ENCODE measurements around the gene PPP1R12B.
"Not testable (repeated sequence)": the region's sequence is repeated elsewhere in the genome, so short reads cannot be mapped to it uniquely, and the experiment has no call there.

The PPP1R12B gene

GRCh38 chr1:202405928-202406327 is 57.4 kb downstream of the PPP1R12B start:
- no peak for DNase-seq

DNA sequence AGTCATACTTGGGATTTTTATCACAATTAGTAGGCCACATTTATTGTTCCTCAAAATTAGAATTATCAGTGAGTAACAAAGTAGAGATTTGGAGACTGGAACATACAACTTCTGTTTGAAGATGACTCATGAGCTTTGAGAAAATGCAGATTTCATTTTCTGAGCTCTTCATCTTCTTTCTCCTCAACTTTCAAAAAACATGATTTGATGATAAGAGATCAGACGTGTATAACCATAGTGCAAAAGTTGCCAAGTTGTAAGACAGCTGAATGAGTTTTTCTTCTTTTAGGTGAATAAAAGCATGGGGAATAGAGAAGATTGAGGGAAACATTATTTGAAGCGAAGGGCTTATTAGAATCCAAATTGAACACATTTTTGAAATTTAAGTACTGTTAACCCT is 58.4 kb downstream of the PPP1R12B start:
- DNase-seq, result not testable (repeated sequence)

DNA sequence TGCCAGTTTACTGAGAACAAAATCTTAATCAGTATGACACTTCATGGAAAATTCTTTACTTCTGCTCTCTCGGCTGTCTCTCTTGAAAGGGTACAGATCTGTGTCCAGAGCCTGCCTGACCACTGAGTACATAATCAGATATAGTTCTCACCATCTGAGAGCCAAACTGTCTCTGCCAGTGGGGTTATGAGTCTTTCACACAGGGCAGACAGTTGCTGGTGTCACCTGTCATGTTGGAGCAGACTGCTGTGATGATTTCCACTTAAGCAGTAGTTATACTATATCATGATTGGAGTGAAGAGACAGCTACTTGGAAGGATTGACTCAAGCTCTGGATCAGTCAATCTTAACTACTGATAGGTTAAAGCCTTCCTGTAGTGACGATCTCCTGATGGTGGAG is 58.9 kb downstream of the PPP1R12B start:
- DNase-seq, result not testable (repeated sequence)

- DNase-seq, result peak; percentile 35
Observed at GRCh38 chr1:202410251-202410650, 61.8 kb downstream of the PPP1R12B start.

DNA sequence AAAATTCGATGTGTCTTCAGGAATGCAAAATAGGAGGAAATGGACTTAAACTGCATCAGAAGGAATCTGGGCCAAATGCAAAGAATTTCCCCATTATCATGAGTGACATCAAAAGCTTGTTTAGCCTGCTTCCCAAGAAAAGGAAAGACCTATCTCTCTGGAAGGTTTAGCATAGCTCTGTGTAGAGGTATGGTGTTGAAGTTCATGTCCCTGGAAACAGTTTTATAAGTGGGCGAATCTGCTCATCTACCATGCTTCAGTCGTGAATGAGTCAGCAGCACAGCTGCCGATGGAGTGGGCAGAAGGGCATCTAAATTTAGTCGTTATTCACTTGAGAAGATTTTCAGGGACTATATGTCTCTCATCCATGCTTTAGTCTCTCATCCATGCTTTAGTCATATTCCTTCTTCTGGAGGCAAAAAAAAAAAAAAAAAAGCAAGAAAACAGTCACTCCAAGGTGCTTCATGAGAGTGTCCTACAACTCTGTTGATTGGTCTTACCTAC is 62.4 kb downstream of the PPP1R12B start:
- DNase-seq, result peak; percentile 67

DNA sequence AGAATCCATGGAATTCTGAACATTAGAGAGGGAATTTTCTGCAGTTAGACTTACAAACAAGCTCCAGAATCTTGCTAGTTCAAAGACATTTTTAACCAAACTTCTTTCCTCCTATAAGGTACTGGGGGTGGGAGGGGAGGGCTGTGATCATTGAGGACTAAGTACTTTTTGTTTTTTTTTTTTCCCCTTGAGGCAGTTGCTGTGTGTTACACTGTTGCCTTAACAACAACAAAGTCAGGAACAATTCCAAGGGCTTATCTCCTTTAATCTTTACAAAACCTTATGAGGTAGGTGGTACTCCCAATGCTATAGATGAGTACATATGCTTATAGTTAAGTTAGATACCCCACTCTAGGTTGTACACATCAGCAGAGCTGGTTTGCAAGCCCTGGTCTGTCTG is 62.9 kb downstream of the PPP1R12B start:
- no peak for DNase-seq

DNA sequence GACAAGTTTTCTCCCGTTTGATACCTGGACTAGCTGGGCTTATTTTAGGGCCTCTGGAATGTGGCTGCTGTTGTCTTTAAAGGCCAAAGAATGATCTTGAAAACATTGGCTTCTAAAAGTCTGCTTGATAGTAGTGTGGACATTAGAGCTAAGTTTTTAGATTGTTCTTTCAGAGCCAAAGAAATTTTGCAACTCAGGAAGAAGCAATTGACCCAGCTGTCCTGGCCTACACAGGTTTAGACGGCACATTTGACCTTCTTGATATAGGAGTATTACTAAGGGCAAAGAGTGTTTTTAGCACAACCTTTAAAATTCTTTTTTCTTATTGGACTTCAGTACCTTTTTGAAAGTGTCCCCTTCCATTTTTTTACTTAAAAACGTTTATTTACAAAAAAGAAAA is 63.9 kb downstream of the PPP1R12B start:
- not testable (repeated sequence) for DNase-seq

GRCh38 chr1:202416641-202417040 is 68.1 kb downstream of the PPP1R12B start:
- no peak for DNase-seq

GRCh38 chr1:202417141-202417540 is 68.6 kb downstream of the PPP1R12B start:
- not testable (repeated sequence) for DNase-seq

DNA sequence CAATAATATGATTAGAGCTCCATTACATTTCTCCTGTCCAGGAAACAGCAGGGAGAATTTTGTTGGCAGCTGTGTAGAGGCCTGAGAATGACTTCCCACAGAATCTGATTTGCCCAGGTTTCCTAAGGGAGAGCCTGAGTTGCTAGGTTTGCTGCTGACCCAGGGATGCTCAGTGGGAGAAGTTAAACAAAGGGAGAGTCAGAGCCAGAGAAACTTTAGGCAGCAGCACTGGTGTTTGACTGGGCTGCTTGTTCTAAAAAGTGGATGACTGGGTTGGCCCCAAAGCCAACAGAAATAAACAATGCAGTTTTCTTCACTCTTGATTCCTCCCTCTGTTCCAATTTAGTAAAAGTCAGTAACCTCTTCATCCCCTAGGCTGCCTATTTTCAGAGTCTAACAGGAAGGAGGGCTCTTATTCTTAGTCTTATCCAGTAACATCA is 69.3 kb downstream of the PPP1R12B start:
- not testable (repeated sequence) for DNase-seq

DNA sequence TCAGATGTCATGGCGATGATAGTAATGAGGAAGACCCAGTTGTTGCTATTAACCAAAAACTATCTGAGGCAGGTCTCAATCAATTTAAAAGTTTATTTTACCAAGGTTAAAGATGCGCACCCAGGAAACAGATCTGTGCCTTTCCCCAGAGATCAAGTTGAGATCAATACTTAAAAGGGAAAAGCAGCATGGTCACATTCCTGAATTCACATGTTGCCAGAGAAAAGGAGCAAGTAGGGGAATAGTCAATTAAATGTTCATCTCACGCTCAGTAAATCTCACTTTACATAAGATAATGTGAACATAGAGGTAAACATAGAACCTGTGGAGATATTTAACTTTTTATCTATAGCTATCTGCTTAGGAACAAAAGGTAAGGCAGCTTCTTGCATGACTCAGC is 71.2 kb downstream of the PPP1R12B start:
- not testable (repeated sequence) for DNase-seq

- not testable (repeated sequence) for DNase-seq
Observed at GRCh38 chr1:202420422-202421094, 72.1 kb downstream of the PPP1R12B start.

GRCh38 chr1:202422709-202423108 is 74.2 kb downstream of the PPP1R12B start:
- DNase-seq, result not testable (repeated sequence)

DNA sequence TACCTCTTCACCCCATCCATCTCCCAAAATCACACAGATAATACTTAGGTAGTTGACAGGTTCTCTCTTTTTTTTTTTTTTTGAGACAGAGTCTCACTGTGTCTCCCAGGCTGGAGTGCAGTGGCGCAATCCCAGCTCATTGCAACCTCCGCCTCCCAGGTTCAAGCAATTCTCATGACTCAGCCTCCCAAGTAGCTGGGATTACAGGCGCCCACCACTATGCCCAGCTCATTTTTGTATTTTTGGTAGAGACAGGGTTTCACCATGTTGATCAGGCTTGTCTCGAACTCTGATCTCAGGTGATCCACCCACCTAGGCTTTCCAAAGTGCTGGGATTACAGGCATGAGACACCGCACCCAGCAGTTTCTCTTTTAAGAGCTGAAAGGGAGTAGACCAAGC is 75.8 kb downstream of the PPP1R12B start:
- DNase-seq, result not testable (repeated sequence)

- not testable (repeated sequence) for DNase-seq
Observed at GRCh38 chr1:202430111-202430510, 81.6 kb downstream of the PPP1R12B start.

- not testable (repeated sequence) for DNase-seq
Observed at GRCh38 chr1:202432338-202432737, 83.8 kb downstream of the PPP1R12B start.

DNA sequence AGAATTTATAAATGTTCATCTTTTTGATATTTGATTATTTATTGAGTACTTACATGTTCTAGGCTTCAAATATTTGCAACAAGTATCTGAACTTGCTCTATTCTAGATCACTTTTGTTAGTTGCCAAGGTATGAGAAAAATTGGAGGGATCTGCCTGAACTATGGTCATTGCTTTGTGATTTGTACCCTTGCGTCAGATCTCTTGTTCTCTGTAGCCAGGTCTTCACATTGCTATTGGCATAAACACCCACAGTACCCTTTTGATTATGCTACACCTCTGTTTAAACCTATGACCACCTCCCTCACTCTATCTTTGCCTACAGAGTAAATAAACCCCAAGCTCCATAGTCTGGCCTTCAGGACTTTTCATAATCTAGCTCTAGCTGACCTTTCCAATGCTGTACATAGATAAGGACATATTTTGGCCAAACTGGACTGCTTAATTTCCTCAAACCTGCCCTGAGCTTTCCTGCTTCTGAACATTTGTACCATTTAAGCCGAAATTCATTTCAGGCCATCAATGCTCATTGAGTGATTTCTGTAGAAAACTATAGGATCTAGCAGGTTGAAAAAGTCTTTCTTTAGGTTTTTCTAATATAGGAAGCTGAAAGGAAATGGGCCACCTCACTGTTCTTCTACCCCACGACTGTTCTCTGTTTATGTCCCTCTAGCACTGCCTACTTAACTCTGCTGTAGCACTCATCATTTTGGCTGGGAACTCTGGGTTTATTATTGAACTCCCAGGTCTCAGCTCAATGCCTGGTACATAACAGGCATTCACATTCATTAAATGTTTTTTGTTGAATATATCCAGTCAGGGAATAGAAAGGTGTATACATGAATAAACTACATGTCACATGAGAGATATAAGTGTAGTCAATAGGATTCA is 84.9 kb downstream of the PPP1R12B start:
- no peak for DNase-seq

GRCh38 chr1:202434059-202434458 is 85.6 kb downstream of the PPP1R12B start:
- no peak for DNase-seq

GRCh38 chr1:202438393-202439174 is 90.1 kb downstream of the PPP1R12B start:
- DNase-seq, result no peak

DNA sequence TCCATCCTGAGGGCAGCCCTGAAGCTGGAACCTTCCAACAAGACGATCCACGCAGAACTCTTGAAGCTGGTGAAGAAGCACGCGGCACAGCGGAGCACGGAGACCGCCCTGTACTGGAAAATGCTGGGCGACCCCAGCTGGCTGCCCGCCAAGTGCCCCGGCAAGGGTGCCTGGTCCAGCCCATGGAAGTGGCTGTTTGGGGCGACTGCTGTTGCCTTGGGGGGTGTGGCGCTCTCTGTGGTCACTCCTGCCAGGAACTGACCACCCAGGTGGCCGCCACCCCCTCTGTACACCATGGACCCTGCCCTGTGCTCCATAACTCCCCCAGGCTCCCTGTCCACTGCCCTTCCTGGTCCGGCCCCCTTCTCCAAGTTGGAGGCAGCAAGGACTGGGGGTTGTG is 90.8 kb downstream of the PPP1R12B start:
- DNase-seq, result no peak

DNA sequence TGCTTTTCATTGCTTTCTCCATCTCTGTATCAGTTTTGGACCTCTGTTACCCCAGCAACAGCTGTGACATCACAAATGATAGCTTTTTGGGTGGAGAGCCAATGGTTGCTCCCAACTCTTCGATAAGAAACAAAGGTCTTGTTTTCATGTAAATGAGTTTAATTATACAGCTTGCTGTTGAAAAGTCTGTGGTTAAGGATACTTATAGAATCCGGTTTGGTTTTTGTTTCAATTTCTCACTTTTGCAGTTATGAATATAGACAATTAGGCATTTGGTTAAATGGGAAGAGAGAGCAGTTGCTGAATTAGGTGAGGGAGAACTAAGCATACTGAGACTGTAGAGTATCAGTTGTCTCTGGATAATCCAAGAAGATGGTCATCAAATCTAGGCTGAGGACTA is 99.6 kb downstream of the PPP1R12B start:
- DNase-seq, result not testable (repeated sequence)

DNA sequence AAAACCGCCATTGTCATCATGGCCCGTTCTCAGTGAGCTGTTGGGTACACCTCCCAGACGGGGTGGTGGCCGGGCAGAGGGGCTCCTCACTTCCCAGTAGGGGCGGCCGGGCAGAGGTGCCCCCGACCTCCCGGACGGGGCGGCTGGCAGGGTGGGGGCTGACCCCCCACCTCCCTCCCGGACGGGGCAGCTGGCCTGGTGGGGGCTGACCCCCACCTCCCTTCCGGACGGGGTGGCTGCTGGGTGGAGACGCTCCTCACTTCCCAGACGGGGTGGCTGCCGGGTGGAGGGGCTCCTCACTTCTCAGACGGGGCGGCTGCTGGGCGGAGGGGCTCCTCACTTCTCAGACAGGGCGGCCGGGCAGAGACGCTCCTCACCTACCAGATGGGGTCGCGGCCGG is 103.1 kb downstream of the PPP1R12B start:
- DNase-seq, result not testable (repeated sequence)

DNA sequence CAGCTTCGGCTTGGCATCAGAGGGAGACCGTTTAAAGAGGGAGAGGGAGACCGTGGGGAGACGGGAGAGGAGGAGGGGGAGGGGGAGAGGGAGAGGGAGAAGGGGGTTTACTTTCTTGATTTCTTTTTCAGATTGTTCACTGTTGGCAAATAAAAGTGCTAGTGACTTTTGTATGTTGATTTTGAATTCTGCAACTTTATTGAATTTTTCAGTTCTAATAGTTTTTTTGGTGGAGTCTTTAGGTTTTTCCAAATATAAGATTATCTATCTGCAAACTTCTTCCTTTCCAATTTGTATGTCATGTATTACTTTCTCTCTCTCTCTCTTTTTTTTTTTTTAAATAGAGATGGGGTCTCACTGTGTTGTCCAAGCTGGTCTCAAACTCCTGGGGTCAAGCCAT is 104.0 kb downstream of the PPP1R12B start:
- DNase-seq, result no peak
